HG02798 (cell line): Measurements from ENCODE around the gene GFER.

ENCODE experiments used
- ATAC-seq: cut with Tn5 transposase; IDR thresholded peaks from one replicate; pipeline ENCODE4 v1.9.1; 2021; ENCODE audit warnings: mild to moderate bottlenecking; ENCODE audit not compliant: unreplicated experiment, poor library complexity

The GFER gene

DNA sequence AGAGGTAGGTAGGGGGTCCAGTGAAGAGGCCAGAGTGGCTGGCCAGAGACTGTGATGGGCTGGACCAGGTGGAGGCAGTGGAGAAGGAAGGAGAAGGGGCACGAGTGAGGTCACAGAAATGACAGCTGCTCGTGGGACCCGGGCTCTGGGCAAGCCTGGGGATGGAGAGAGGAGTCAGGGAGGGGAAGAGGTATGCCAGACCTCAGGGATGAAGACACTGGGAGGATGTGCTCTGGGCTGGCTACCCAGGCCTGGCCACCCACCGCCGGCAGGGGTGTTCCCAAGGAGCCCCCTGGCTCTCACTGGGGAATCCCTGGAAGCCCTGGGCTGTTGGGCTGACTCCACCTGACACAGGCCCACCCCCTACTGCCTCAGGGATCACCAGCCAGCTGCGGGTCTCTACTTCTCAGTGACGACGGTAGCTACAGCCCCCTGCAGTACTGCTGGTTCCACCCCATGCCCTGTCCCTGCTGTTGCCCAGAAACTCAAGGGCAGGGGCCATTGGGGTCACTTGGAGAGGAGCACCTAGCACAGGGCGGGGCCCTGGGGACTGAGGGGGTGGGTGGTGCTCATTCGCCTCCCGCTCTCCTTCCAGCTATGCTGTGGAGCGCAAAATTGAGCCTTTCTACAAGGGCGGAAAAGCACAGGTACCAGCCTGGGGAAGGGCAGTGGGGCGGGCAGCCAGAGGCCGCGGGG lies 10.4 kb upstream of the GFER start:
- ATAC-seq, result no peak

GRCh38 chr16:1974157-1975070 lies 9.6 kb upstream of the GFER start:
- ATAC-seq, result no peak

DNA sequence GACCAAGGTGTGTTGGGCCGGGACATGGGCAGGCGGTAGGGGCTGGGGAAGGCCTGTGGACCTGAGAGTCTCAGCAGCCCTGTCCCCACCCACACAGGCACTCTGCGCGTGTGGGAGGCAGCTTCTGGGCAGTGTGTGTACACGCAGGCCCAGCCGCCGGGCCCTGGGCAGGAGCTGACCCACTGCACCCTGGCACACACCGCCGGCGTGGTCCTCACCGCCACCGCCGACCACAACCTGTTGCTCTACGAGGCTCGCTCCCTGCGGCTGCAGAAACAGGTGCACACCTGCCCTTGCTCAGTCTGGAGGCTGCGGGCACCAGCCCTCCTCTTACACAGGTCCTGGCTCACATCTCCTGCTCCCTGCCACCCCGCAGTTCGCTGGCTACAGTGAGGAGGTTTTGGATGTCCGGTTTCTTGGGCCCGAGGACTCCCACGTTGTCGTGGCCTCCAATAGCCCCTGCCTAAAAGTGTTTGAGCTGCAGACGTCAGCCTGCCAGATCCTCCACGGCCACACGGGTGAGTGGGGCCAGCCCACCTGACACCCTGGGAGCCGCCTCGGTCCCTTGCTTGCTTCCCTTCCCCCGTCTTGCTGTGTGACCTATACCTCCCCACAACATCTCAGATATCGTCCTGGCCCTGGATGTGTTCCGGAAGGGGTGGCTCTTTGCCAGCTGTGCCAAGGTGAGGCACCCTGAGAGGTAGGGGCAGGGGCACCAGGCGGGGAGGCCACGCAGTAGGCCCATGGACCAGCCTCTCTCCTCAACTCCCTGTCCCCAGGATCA lies 8.4 kb upstream of the GFER start:
- ATAC-seq, result no peak

DNA sequence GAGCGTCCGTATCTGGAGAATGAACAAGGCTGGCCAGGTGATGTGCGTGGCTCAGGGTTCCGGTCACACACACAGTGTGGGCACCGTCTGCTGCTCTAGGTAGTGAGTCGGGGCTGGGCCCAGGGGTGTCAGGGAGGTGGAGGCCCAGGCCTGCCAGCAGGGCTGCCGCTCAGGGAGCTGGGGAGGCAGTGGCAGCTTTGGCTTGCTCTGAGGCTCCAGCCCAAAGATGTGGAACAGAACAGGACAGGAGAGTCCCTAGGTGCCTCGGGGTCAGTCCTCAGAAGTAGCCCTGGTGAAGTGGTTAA lies 7.8 kb upstream of the GFER start:
- no peak for ATAC-seq

- ATAC-seq, result no peak
Observed at GRCh38 chr16:1976951-1977874, 6.8 kb upstream of the GFER start.

- no peak for ATAC-seq
Observed at GRCh38 chr16:1977875-1978268, 6.1 kb upstream of the GFER start.

DNA sequence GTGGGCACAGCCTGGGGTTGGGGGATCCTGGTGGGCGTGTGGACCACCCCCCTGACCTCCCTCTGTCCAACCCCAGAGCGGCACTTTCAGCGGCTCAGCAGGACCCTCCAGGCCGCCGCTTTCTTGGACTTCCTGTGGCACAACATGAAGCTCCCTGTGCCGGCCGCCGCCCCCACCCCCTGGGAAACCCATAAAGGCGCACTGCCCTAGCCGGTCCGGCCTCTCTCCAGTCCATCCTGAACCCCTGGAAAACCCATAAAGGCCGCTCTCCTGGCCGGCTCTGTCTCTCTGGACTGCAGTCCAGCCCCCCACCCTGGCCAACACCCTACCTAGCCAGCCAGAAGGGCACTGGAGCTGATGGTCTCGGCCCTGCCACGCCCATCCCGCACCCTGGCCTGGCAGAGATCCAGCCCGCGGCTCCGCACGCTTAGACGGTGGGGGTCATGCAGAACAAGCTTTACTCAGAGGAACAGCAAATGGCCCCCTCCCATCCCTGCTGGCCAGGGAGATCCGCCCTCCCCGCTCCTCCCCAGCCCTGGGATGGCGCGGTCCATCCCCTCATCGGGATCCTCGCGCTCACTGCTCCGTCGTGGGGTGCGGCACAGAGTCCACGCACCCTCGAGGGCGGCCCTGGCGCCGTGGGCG lies 5.4 kb upstream of the GFER start:
- no peak for ATAC-seq

DNA sequence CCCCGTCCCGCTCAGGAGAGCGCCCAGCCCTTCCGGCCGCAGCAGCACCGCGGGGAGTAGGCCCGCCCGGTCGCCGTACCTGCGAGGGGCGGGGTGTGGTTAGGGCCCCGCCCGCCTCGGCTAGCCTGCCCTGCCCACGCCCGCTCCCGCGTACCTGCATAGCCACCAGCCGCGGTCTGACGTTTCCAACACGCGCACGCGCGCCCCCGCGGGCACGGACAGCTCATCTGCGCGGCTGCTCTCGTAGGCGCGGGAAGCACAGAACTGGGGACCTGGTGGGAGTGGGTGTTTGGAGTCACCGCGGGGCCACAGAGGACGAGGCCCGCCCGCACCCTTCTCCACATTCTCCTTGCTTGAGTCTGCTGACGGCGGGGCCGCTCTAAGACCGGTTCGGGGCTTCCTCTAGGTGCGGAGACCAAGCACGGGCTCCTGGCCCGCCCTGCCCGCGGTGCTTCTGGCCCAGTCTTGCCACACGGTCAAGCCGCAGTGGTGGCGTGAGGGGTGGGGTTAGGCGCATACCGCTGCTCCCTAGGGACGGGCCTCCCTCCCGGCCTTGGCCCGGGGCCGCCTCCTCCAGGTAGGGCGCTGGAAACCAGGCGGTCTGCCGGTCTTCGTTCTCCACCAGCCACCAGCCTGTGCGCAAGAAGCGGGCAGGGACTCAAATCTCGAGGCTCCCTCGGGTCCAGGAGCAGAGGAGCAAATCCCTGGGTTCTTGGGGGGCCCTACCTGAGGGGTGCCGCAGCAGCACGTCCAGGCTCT lies 4.5 kb upstream of the GFER start:
- no peak for ATAC-seq

- no peak for ATAC-seq
Observed at GRCh38 chr16:1980030-1980769, 3.8 kb upstream of the GFER start.

DNA sequence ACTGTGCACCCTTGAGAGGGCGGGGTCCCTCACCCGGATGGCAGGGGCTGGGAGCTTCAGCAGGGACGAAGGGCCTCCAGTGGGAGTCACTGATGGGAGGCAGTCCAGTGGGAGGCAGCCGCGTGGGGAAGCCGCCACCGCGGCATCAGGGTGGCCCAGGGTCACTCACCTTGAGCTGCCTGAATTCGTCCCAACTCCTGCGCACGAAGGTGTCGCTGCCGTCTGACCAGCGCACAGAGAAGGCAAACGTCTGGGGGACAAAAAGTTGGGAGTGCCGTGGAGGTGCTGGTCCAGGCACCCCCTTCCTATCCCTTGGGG lies 3.3 kb upstream of the GFER start:
- no peak for ATAC-seq

DNA sequence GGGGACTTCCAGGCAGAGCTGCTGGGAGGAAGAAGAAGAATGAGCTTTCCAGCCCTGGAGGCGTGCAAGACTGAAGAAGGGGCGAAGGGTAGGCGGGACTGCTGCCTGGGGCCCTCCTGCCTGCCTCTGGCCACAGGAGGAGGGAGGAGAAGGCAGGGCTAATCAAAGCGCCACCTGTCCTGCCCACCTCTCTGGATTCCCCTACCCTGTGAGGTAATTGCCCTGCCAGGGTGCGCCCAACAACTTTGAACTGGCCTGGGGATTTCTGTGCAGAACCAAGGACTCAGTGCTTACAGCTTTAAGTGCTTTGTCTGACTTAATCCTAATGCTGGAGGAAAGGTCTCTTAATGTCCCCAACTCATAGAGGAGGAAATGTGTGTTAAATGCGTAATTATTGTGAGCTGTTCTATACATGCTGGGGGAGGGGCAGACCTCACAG lies 2.6 kb upstream of the GFER start, which contains the start of gene NOXO1:
Gene NOXO1, minus strand, starts transcription at position 72 of the 439 bp plus-strand sequence. CDS start 290 bp downstream, outside the sequence.
- ATAC-seq, result no peak

DNA sequence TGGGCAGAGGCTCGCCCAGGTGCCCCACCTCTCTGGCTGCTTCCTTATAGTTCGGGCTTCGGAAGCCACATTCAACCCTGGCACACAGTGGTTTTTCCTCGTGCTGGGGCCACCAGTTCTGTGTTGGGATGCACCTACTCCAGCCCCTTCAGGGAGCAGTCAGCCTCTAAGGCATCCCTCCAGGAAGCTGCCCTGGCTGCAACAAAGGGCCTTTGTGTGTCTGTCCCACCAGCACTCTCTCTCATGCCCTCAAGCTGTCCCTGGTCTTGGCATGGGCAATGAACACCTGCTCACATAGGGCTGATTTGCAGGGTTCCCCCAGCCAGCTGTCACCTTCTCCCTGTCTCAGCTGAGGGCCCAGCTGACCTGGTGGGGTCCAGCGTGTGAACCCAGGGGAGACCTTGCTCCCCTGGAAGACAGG lies 2.0 kb upstream of the GFER start:
- no peak for ATAC-seq

DNA sequence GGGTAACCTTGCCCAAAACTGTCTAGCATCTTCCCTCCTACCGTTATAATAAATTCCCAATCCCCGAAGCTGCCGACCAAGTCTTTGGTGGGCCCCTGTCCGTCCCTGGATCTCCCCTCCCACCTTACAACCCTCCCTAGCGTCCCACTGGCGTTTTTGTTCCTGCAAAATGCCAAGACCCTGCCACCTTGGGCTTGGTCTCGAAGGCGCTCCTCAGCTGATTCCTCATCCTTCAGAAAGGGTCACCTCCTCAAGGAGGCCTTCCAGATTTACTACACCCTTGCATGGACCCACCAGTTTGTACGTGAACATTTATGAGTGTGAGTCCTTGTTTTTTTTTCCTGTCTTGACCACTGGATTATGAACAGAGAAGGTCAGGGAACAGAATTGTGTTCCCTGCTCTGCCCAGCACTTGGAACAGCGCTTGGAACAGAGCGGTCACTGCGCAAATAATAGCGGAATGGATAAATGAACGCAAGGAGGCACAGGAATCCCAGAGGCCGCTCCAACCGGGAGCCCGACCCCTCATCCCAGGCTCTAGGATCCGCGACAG lies 926 bp upstream of the GFER start:
- ATAC-seq, result no peak

DNA sequence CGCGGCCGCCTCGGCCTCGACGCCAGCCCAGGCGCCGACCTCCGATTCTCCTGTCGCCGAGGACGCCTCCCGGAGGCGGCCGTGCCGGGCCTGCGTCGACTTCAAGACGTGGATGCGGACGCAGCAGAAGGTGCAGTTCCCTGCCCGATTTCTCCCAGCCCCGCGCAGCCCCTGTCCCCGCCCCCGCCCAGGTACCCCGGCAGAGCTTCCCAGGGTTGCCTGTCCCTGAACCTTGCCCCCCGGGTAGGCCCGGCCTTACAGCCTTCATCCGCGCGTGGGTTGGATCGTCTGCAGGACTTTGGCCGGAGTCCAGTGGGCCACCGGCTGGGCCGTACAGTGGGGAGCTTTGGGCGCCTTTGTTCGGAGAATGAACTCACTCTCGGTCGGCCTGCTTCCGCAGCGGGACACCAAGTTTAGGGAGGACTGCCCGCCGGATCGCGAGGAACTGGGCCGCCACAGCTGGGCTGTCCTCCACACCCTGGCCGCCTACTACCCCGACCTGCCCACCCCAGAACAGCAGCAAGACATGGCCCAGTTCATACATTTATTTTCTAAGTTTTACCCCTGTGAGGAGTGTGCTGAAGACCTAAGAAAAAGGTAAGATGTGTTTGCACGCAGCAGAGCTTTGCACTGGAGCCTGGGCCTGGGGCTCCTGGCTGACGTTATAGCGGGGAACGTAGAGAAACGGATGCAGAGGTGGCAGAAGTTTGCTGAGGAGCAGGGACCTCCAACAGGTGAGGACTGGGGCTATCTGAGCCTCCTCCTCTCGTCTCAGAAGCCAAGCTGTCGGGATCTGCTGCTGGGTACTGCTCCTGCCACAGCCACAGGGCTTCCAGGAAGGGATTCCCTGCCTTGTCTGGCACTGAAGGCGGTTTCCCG lies 593 bp downstream of the GFER start:
- ATAC-seq, result peak; percentile 5

GRCh38 chr16:1985466-1986150 lies 1.6 kb downstream of the GFER start:
- no peak for ATAC-seq

DNA sequence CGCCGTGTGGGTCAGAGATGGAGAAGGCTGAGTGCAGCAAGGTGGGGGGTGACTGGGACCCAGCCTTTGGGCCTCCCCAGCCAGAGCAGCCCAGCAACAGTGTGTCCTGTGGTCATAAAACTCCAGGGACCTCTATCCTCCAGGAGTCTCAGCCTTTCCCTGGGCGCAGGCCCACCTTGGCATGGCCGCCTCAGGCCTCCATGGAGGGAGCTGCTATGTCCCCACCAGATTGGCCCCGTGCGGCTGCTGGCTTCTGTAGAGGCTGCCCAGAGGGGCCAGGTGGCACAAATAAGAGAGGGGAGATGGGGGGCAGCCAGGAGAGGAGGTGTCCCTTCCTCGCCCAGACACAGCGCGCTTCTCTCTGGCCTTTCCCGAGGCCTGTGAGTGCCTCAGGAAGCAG lies 3.2 kb downstream of the GFER start:
- ATAC-seq, result no peak
